Astrocyte of the spinal cord (primary cell): ENCODE data around the gene LUC7L3.
A peak's percentile ranks its signal among the peaks of the same experiment; 100 is the strongest.
"Not testable (repeated sequence)": the region's sequence is repeated elsewhere in the genome, so short reads cannot be mapped to it uniquely, and the experiment has no call there.

Experiments used
- DNase-seq: peaks from one replicate; pipeline ENCODE4 v3.0.0; 2011; ENCODE audit warnings: low read depth, low spot score
- H3K4me3 ChIP-seq: 2 replicates; pipeline ENCODE4 v1.5.1; 2011; ENCODE audit warnings: low read depth, mild to moderate bottlenecking, low read length, moderate library complexity
- CTCF ChIP-seq: IDR thresholded peaks from 2 replicates; pipeline ENCODE4 v1.5.1; 2012; ENCODE audit warnings: low read depth, mild to moderate bottlenecking, low read length, inconsistent platforms
- in situ Hi-C: cut with HindIII; loops from 2 replicates; pipeline ENCODE4 v1.10.0; 2017; ENCODE audit warnings: low sequenced_read_pairs

Gene LUC7L3

DNA sequence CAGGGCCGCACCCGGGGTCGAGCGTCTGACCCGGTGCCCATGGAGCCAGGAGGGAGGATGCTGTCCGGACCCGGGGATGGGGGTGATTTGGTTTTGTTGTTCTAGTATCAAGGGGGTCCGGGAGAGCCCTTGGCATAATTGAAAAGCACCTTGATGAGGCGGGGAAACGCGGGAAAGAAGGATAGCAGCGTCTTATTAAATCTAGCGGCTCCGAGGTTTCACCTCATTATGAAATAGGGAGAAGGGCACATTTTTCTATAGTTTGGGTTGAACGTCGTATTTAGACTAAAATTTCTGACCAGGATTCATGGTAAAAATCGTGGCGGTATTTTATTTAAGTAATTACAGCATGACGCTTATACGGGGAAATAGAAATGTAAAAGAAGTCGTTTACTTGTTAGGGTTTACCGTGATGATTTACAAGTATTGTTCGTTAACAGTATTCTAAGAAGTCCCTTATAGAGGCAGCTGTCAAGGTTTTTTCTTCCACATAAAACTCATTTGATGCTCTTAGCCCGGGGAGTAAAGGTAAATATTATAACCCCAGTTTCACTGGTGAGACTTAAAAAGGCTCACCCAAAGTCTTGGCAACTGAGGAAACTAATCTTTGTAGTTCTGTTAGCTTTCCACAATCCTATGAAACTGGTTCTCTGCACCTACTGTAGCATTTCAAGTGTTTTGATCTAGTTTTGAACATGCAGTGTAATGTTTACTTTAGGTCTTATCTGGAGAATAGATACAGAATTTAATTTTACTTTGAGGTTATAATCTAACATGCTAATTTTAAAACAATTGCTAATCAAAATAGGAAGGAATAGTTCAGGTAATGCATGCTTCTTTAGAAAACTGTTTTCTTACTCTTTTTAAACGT lies 756 bp downstream of the LUC7L3 start:
- no peak for TF ChIP-seq CTCF
- H3K4me3 ChIP-seq: peak overlapping the region; percentile 98
- peak; percentile 18 for DNase-seq
- in situ Hi-C loops: no loop called here

- in situ Hi-C loops: no loop called here
- TF ChIP-seq CTCF: no peak
- peak overlapping the region; percentile 98 for H3K4me3 ChIP-seq
- no peak for DNase-seq
These were observed 2.0 kb downstream of the LUC7L3 start for GRCh38 chr17:50721194-50722010.

DNA sequence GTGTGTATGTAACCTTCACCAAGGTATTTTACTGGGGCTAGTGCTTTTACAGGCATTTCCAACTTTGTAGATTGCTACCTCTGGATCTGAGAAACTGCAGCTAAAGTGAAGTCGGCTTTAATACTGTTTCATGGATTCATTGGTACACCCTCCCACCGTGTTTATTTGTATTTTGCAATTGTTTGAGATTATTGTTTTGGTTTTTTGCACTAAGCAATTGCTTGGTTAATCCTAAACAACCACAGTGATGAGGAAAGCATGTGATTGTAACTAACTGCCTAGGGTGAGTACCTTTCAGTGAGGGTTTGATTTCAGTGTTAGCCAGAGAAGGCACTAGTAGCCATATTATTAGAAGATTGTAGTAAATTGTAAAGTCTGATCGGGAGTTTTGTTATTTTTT lies 3.3 kb downstream of the LUC7L3 start:
- H3K4me3 ChIP-seq: no peak overlapping the region
- TF ChIP-seq CTCF: no peak
- in situ Hi-C loops: no loop called here
- no peak for DNase-seq

DNA sequence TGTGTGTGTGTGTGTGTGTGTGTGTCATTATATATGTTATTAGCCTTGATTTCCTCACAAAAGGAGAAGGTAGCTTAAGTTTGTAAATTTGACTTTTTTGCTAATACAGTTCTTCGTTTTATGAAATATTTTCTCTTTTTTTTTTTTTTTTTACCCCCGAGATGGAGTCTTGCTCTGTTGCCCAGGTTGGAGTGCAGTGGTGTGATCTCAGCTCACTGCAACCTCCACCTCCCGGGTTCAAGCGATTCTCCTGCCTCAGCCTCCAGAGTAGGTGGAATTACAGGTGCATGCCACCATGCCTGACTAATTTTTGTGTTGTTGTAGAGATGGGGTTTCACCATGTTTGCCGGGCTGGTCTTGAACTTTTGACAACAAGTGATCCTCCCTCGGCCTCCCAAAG lies 5.2 kb downstream of the LUC7L3 start:
- DNase-seq, in situ Hi-C loops, H3K4me3 ChIP-seq: not testable (repeated sequence)

DNA sequence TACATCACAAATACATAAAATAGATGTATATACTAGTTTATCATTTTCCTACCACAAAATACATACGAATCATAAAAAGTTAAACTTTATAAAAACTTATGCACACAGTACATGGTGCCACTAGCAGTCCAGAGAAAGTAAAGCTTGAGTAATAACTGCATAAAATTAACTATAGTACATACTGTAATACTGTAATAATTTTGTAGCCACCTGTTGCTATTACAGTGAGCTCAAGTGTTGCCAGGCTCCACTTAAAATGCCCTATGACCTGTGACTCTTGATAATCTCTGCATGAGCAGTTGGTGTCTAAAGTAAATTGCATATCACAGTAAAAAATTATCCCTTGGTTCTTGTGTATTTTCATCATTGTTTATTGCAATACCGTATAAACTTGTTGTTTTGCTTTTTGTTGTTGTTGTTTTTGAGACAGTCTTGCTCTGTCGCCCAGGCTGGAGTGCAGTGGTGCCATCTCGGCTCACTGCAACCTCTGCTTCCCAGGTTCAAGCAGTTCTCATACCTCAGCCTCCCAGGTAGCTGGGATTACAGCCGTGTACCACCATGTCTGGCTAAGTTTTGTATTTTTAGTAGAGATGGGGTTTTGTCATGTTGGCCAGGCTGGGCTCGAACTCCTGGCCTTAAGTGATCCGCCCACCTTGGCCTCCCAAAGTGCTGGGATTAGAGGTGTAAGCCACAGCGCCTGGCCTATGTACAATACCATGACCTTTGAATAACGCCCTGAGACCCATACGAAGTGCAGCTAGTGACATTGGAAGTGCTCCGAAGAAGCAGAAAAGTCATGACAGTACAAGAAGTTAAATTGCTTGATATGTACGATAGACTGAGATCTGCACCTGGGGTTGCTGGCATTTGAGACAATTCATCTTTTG lies 6.6 kb downstream of the LUC7L3 start:
- TF ChIP-seq CTCF: no peak
- in situ Hi-C loops: no loop called here
- H3K4me3 ChIP-seq: no peak overlapping the region
- DNase-seq: no peak

DNA sequence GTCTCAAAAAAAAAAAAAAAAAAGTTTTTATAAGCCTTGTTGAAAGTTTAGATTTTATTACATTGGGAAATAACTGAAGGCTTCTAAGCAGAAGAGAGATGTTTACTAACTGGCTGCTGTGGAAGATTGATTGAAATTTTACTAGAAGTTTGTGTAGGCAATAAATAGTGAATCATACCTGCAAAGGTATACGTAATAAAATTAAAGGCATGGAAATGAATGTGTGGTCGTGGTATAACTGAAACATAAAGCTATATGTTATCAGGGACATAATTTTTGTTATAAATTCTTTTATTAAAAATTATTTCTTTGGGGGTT lies 8.7 kb downstream of the LUC7L3 start:
- H3K4me3 ChIP-seq: no peak overlapping the region
- TF ChIP-seq CTCF: no peak
- no peak for DNase-seq
- in situ Hi-C loops: no loop called here
